Measurements from ENCODE around the gene SEMA3B. TPM values are rescaled to one million over a fixed set of nuclear protein-coding genes. Genes with fewer than 3 reads are reported as not detected.

The SEMA3B gene
- total and polyA plus RNA-seq, 2 experiments from 2014 or later = 2.4 to 3.3 TPM

GRCh38 chr3:50221411-50222168 is 47.4 kb upstream of the SEMA3B start:
- Mint-ChIP-seq H3K36me3 (ENCODE audit: low read depth) (no peaks in the 10 kb centered on the region; the same call in 2 of the 3 replicates), H3K4me1 (no peaks in the 10 kb centered on the region; the same call in 1 of the 3 replicates), H3K9me3 (no peaks in the 10 kb centered on the region), H3K27ac (no peak overlapping the region), H3K4me3 (no peak overlapping the region), H3K27me3 (ENCODE audit: insufficient read depth, low read depth, poor library complexity) (peaks cover 20% of the 10 kb centered on the region)
- H3K4me1 ChIP-seq (ENCODE audit: insufficient read depth) = peaks cover 1% of the 10 kb centered on the region
- H3K36me3 ChIP-seq (ENCODE audit: insufficient read depth) = no peaks in the 10 kb centered on the region
- ATAC-seq (peak; percentile 85), DNase-seq (ENCODE audit: low spot score) (peak; percentile 93)
- no peak overlapping the region for H3K4me3 ChIP-seq
- H2AFZ ChIP-seq = no peak overlapping the region
- no peaks in the 10 kb centered on the region for H3K27me3 ChIP-seq (ENCODE audit: insufficient read depth)
- H3K79me2 ChIP-seq (replicated peaks; ENCODE audit: insufficient read depth) = no peaks in the 10 kb centered on the region
- TF ChIP-seq CREB1 (CRISPR knock-in tag; IDR thresholded peaks at IDR 0.05; ENCODE audit: low read depth) = 0 out of 2 replicates have a peak, but pooled peaks have one; percentile 11
- TF ChIP-seq CTCF (conservative IDR thresholded peaks at IDR 0.05; ENCODE audit: low read depth in 2 of 2) = peak; percentile 53 to 86
- no peak for TF ChIP-seq JUNB (IDR thresholded peaks at IDR 0.05; ENCODE audit: unreplicated experiment)
- no peak for TF ChIP-seq ZNF462 (CRISPR knock-in tag; IDR thresholded peaks at IDR 0.05)
- TF ChIP-seq REST (IDR thresholded peaks at IDR 0.05; ENCODE audit: unreplicated experiment) = no peak
- H3K27ac ChIP-seq (ENCODE audit: low read depth) = no peak overlapping the region
- H3K4me2 ChIP-seq = no peak overlapping the region
- no peaks in the 10 kb centered on the region for H4K20me1 ChIP-seq (replicated peaks; ENCODE audit: insufficient read depth)
- peaks cover 10% of the 10 kb centered on the region; the same call in 1 of the 2 replicates for H3F3A ChIP-seq (replicated peaks; ENCODE audit: low read depth)
- H3K9me2 ChIP-seq (ENCODE audit: insufficient read depth) = no peaks in the 10 kb centered on the region
